HG03066 (cell line): ENCODE results near the gene TTC27.
"Not testable (repeated sequence)": the region's sequence is repeated elsewhere in the genome, so short reads cannot be mapped to it uniquely, and the experiment has no call there.

Experiments
- ATAC-seq: cut with Tn5 transposase; IDR thresholded peaks from one replicate; pipeline ENCODE4 v1.9.1; 2021; ENCODE audit warnings: low read depth; ENCODE audit not compliant: unreplicated experiment

Gene TTC27

DNA sequence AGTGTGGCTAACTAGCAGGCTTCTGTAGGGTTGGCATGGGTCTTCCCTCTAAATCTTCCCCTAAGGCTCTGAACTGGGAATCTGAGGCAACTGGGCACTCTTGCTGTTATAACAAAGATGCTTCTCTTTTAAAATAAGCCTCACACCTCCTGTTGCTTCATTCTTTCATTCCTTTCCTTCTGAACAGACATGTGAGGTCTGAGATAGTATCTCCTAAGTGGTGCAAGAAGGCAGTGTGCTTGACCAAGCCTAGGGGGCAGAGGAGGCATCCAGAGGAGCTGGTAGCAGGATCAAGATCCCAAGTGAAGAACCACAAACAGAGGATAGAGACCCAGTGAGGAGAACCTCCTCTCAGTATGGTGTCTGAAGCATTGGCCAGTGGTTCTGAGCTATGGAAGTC is 90.9 kb downstream of the TTC27 start:
- ATAC-seq: no peak

DNA sequence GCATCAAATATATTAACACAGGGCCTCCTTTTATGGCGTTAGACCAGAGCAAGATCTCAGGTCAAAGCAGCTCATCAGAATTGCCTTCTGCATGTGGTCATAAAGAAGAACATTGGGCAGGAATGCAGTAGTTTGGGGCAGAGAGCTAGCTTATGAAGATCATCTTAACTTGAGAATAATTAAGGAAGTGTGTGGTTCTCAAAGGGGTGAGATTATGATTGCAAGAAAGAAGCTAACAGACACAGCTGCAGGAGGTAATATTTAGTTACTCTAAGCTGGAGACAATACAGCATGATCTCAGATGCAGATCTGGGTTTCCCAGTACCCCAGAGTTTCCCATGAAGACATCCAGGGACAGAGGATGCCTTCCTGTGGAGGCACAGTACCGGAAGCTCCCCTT is 91.6 kb downstream of the TTC27 start:
- ATAC-seq: no peak

DNA sequence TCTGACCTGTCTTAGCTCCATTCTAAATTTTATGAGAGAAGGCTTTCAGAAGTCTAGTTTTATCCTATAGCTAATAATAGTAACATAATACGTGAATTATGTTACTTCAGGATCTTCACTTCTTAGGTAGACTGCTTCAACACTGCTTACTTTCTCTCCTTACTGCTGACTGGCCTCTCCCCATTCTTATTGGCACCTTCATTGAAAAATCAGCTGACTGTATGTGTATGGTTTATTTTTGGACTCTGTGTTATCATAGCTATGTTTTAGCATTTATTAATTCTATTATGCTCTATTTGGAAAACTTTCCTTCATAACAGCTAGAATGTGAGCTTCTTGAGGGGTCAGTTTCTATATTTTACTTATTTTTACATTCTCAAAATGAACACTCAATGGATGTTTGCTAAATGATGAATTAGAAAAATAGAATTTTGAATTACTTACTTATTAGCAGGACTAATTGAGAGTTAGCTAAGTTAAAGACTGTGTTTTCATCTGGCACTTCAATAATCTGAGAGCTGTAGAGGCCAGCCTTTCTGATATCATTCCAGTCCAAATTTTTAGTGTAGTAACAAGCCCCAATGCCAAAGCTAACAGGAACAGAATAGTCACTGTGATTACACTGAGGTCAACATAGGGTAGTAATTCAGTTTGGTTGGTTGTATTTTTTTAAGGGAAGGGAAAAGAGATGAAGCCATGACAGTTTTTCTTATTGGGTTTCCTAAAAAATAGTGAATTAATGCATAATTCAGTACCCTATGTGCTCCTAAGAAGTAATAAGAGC is 92.3 kb downstream of the TTC27 start:
- ATAC-seq: no peak

DNA sequence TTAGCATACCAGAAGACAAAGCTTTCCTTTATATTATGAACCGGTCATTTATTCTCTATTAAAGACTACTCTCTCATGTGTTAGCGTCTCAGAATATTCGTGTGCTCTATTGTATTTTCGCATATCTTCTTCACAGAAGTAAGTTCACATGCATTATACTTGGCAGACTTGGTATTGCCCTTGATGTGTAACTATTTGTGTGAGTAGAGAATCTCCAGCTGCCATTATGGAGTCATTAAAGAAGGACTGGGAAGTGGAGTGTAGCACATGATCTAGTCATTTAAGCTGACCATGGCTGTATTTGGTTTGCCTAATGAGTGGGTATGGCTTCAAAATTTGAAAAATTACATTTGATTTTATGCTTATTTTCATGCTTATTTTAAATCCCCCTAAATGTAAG is 92.9 kb downstream of the TTC27 start:
- ATAC-seq: no peak

DNA sequence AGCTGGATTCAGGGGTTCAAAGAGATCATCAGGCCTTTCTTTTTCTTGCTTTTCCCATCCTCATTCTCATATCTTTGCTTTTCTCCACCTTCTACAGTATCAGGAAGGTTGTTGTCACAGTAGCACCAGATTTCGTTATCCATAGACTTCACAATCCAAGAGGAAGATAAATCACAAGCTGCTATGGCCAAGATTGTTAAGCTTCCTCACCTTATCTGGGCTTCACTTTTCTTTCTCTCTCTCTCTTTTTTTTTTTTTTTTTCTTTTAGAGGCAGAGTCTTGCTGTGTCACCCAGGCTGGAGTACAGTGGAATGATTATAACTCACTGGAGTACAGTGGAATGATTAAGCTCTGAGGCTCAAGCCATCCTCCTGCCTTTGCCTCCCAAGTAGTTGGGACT is 93.5 kb downstream of the TTC27 start:
- no peak for ATAC-seq

DNA sequence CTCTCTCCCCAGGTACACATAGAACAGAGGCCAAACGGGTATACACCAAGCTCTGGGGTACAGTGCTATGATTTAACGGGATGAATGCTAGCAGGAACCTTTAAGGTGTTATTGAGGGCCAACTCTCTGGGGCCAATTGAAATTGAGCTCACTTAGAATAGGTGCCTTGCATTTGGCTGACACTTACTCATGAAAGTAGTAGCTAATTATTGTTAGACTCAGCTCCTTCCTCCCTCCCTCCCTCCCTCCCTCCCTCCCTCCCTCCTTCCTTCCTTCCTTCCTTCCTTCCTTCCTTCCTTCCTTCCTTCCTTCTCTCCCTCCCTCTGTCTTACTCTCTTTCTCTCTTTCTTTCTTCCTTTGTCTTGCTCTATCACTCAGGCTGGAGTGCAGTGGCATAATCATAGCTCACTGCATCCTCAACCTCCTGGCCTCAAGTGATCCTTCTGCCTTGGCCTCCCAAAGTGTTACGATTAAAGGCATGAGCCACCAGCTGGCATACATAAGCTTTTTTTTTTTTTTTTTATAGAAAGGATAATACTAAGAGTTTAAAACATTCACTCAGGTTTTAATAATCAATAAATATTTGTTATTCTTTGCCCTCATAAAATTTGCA is 95.7 kb downstream of the TTC27 start:
- ATAC-seq: no peak

DNA sequence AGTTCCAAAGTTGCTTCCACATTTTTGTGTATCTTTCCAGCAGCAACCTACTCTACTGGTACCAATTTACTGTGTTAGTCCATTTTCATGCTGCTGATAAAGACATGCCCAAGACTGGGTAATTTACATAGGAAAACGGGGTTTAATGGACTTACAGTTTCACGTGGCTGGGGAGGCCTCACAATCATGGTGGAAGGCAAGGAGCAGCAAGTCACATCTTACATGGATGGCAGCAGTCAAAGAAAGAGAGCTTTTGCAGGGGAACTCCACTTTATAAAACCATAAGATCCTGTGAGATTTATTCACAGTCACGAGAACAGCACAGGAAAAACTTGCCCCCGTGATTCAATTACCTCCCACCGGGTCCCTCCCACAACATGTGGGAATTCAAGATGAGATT is 98.8 kb downstream of the TTC27 start:
- ATAC-seq: not testable (repeated sequence)

DNA sequence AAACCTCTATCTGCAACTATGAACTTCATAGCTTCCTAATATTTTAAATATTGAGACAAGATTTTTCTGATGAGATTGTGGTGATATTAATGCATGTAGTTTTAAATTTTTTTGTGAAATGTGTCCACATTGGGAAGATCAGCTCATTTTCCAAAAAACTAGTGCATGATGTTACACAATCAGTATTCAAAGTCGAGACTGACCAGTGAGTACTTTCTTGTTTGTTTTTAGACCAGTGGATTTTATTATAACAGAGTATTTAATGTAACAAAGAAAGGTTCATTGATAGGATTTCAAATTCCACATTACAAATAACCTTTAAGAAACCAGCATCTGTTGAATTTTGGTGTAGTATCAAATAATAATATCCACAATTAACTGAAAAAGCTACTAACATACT is 99.3 kb downstream of the TTC27 start:
- ATAC-seq: no peak

DNA sequence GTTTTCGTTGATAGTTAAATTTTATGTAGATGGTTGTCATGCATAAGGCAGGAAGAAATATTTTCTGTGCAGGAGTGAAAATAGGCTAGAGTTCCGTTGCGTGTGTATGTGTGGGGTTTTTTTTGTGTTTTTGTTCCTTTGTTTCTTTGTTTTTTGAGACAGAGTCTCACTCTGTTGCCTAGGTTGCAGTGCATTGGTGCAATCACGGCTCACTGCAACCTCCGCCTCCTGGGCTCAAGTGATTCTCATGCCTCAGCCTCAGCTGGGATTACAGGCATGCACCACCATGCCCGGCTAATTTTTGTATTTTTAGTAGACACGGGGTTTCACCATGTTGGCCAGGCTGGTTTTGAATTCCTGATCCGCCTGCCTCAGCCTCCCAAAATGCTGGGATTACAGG is 103.1 kb downstream of the TTC27 start:
- not testable (repeated sequence) for ATAC-seq

DNA sequence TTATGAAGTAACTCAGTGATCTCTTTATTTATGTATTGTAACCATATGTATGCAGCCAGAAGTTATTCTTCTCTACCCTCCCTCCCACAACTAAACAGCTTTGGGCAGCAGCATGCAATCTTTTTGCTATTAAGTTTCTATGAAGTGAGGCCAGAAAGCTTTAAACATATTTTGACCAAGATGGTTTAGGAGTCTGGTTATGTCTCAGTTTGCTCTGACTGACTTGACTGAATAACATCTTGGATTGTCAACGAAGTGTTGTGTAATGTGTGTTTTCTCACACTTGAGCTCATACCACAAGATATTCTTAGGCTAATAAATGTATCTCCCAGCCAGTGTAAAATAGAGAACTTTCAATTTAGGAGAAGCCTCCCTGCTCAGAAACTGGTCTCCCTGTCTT is 104.3 kb downstream of the TTC27 start:
- ATAC-seq: no peak

DNA sequence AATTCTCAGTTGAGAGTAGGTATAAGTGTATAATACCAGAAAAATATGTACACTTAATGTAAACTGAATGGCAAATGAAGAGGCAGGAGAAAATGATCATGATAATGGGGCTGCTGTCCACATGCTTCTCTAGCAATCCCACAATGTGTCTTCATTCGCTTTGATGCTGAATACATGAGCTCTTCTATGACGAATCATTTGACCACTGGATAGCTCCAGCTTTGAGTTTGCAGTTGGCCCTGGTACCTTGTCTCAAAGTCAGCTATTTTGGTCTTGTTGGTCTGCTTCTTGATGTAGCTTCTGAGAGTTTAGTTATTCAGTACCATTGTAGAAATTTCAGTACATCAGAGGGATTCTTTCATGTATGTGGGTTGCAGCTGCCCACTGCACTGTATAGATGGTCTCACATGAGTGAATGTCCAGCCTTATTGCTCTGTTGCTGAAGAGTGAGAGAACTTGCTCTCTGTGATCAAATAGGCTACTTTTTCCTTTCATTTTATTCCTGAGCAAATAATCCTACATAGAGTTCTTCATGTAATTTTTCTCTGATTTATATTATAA is 105.1 kb downstream of the TTC27 start:
- ATAC-seq: no peak

DNA sequence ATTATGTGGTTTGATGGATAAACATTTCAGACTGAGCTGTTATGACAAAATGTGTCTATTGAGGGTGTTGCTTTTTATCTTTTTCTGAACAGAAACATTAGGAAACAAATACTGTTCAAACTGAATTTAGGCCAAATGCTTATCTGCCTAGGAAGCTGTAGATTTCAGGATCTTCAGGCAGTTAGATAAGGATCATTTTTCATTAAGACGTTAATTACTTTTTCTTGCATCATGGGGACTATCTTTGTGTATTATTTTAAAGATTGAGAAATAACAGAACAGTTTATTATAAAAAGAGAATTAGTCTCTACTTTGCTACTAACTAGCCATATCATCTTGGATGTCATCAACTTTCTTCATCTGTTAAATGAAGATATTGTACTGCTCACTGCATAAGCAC is 107.5 kb downstream of the TTC27 start:
- ATAC-seq: no peak

DNA sequence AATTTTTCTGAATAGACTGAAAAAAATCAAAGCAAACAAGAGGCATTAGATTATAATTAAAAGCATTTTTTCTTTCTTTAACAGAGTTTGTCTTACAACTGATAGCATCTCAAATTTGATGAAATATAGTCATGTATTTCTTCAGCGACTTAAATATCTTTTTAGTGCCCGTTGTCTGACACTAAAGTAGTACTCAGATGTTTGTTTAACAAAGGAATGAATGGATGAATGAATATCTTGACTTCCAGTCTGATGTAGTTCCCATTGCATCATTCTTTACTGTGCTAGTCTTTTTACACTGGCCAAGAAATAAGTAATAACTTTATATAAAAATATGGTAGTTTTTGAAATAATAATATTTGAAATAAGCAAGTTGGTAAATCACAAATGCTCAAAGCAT is 111.1 kb downstream of the TTC27 start:
- ATAC-seq: no peak

DNA sequence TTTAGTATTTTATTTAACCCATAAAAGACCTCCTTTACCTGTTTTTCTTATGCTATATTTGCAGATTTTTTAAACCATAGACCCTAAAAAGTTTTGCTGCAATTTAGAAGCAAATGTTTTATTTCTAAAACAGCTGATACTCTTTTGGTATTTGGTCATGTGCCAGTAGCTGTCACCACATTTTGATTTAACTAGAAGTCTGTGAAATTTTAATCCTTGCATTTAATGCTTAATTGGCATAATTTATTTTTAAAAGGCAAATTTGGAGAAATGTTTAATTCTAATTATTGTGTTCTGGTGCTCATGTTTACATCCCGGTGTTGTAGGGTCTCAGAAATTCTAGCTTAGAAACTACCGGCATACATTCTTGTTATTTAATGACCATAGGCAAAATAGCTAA is 111.8 kb downstream of the TTC27 start:
- ATAC-seq: no peak

DNA sequence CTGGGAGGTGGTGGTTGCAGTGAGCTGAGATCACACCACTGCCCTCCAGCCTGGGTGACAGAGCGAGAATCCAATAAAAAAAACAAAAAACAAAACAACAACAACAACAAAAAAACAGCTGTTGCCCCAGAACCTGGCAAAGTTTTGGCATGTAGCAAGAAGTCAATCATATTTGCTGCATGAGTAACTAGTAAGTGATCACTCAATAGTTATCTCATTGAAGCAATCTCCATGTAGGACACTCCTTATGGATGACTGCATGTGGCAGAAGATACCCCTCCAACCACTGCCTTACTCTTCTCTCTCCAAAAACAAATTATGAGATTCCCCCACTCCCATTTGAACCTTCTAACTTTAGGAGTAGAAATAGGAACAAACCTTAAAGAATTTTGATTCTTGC is 113.7 kb downstream of the TTC27 start:
- no peak for ATAC-seq

DNA sequence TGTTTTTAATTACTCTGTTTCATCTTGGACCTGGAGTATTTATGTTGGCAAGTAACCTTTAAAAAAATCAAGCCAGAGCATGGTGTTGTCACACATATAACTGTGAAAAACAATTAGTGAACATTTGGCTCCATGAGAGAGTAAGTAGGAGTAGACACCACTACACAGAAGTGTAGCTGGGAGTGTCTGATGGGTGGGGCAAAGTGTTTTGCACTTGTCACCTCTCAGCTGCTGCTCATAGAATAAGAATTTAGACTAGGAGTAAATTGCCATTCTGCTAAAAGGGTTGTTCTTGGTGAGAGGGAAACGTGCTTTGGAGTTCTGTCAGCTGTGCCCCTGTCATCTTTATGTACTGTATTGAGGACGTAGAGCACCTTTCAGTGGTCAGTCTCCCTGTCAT is 114.5 kb downstream of the TTC27 start:
- ATAC-seq: no peak

DNA sequence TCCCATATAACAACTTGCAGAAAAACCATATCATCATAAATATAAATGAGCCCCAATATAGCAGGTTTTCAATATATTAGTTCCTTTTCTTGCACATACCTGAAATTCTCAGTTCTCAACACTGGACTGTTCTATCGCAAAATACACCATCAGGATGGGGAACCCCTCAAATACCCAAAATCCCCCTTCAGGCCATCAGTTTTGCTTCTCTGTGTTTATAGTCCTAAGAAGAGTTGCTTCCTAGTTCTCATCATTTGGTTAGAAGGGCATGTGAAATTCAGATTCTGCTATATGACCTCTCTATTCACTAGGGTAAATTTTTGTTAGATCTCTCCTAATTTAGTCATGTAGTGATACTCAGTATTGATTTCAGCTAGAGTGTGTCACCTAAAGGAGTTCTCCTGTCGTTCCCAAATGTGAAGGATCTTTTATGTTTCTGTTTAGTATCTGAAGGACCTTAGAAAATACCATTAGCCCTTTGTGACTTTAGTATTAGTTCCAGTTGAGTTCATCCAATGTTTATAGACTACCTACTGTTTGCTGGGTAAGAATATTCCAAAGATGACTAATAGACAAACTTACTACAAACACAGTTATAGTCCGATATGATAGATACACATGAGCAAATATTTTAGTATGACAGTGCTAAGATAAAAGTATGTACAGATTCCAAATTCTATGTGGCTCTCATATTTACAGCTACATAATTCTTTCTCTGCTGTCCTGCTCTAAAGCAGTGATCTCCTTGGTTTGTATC is 115.8 kb downstream of the TTC27 start:
- no peak for ATAC-seq

DNA sequence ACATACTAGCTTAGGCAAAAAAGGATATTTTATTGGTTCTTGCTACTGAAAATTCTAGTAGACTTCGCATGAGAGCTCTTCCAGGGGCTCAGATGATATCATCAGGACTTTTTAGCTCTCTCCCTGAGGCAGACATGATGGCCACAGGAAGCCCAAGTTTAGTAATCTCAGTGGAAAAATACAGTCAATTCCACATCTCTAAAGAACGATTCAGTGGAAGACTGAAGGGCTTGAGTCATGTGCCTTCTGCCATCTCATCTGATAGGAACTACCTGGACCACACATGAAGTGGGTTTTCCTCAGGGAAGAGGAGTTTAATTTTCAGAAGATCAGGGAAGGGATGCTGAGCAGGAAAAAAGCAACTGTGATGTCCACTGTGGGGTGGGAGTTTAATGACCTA is 117.3 kb downstream of the TTC27 start:
- ATAC-seq: no peak

DNA sequence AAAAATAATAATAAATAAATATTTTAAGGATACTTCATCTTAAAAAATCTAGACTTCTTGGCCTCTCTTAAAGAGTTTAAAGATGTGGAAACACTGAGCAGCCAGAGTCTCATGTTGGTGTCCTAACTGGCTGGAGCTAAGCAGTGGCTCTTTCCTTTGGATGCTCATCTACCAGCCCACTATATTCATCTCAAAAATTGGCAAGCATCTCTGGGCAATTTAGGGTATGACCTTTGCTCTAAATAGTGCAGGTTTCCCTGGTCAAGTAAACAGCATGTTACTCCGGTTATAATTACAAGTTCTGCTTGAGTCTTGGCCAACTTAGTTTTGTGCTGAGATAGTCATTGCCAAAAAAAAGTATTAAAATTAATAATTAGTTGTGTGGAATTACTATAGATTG is 117.8 kb downstream of the TTC27 start:
- no peak for ATAC-seq

DNA sequence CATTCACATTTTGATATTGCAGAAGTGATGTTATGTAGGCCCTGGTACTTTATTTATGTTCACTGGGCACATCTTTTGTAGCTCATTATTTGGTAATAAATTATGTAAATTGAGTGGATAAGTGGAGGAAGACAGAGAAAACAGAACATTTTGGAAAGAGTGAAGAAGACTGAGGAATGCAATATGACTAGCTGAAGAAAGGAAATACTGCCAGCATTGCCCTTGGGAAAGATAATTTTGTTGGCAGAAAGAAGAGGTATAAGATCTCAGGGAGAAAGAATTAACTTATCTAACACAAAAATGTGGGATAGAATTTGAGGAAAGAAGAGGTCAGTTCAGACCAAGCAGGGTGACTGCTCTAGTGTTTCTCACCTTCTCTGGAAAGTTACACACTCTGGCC is 118.8 kb downstream of the TTC27 start:
- ATAC-seq: no peak

DNA sequence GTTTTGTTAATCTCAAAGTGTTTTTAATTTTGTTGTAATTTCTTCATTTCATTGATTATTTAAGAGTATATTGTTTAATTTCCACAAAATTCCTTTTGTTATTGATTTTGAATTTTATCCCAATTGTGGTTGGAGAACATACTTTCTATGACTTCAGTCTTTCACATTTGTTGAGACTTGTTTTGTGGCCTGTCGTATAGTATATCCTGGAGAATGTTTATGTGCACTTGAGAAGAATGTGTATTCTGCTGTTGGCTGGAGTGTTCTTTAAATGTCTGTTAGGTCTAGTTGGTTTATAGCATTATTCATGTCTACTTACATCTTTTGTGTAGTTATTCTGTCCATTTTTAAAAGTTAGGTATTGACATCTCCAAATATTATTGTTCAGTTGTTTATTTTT is 120.3 kb downstream of the TTC27 start:
- no peak for ATAC-seq

DNA sequence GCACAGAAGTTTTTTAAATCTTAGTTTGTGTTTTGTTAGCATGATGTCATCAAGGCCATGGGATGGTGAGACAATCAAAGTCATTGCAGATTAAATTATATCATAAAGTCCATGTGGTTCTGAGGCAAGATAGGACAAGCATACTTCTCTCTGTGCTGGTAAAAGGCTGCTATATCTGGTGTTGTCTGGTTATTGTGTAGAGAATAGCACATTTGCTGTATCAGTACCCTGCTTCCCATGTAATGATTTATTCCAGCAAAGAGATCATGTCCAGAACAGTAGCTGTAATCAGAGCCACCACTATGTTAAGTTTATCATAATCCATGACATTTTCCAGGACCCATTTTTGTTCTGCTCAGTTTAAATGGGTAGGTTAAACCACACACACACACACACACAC is 123.0 kb downstream of the TTC27 start:
- ATAC-seq: no peak
